HepG2 (cell line): ENCODE measurements around the gene AUP1. TPM values are rescaled to one million over a fixed set of nuclear protein-coding genes. Genes with fewer than 3 reads are reported as not detected.

Source experiments
- ADNP ChIP-seq: sonication (generic); formaldehyde crosslinking; IDR thresholded peaks from 2 replicates; pipeline ENCODE4 v1.4.0; 2020; ENCODE audit warnings: missing genetic modification reagents
- ARNT2 ChIP-seq: sonication (generic); formaldehyde crosslinking; IDR thresholded peaks from 2 replicates; pipeline ENCODE4 v1.8.0; 2022; ENCODE audit warnings: mild to moderate bottlenecking, low read depth, missing genetic modification reagents, moderate library complexity
- CC2D1A ChIP-seq: sonication (generic); formaldehyde crosslinking; IDR thresholded peaks from 2 replicates; pipeline ENCODE4 v1.8.1; 2023; ENCODE audit warnings: mild to moderate bottlenecking, missing genetic modification reagents
- CHD4 ChIP-seq: fragments of 200-600 bp; sonication (generic); IDR thresholded peaks from 2 replicates; pipeline ENCODE4 v1.7.0; 2017; ENCODE audit warnings: mild to moderate bottlenecking, low read length, borderline replicate concordance
- HIVEP1 ChIP-seq: sonication (generic); formaldehyde crosslinking; IDR thresholded peaks from 2 replicates; pipeline ENCODE4 v1.4.0; 2020; ENCODE audit warnings: mild to moderate bottlenecking, missing genetic modification reagents
- NR2F2 ChIP-seq: IDR thresholded peaks from 2 replicates; pipeline ENCODE4 v1.6.1; 2012; ENCODE audit warnings: low read depth, inconsistent platforms, borderline replicate concordance
- POLR2AphosphoS2 ChIP-seq: IDR thresholded peaks from 2 replicates; pipeline ENCODE4 v1.6.1; 2011; ENCODE audit warnings: low read depth, low read length, improper control_type of control experiment
- SNAI1 ChIP-seq: sonication (generic); formaldehyde crosslinking; IDR thresholded peaks from 2 replicates; pipeline ENCODE4 v1.5.0; 2020; ENCODE audit warnings: mild to moderate bottlenecking, missing genetic modification reagents, borderline replicate concordance
- TCF7L2 ChIP-seq: IDR thresholded peaks from 2 replicates; pipeline ENCODE4 v1.6.1; 2011; ENCODE audit warnings: mild to moderate bottlenecking, low read depth, low read length, moderate library complexity
- ZNF562 ChIP-seq: sonication (generic); formaldehyde crosslinking; IDR thresholded peaks from 2 replicates; pipeline ENCODE4 v1.8.0; 2022; ENCODE audit warnings: missing genetic modification reagents, borderline replicate concordance
- ZNF607 ChIP-seq: sonication (generic); formaldehyde crosslinking; IDR thresholded peaks from 2 replicates; pipeline ENCODE4 v1.5.1; 2020; ENCODE audit warnings: missing genetic modification reagents, mild to moderate bottlenecking, borderline replicate concordance
- ZNF746 ChIP-seq: sonication (generic); formaldehyde crosslinking; IDR thresholded peaks from 2 replicates; pipeline ENCODE4 v1.8.0; 2022; ENCODE audit warnings: mild to moderate bottlenecking, missing genetic modification reagents
- polyA plus RNA-seq, 8 experiments: library from polyadenylated mRNA; depleted of rRNA in 3 of 8; stranded (reverse) in 7 of 8; unstranded in 1 of 8; fragments of >200 nt; fragmentation: Illumina TruSeq in 4 of 8; extraction: Trizol in 4 of 8; gene quantifications; 2 replicates each; pipeline versions ENCODE4 v1.2.1 to v1.2.3, GENCODE V29; 2011 to 2016; ENCODE audit warnings: low read depth in 4 of 8, missing spikeins in 1 of 8, mixed read lengths in 1 of 8; ENCODE audit not compliant: insufficient read depth in 1 of 8
- total RNA-seq, 5 experiments: library from RNA; depleted of rRNA; stranded (reverse); fragments of >200 nt; fragmentation: Illumina TruSeq; extraction: Trizol; gene quantifications; 2 replicates each; pipeline ENCODE4 v1.2.3, GENCODE V29; 2016; ENCODE audit warnings: low read depth in 1 of 5
- TF ChIP-seq, protein P1 (sequence below): sonication (generic); formaldehyde crosslinking; IDR thresholded peaks from 2 replicates; pipeline ENCODE4 v1.4.0; 2020; ENCODE audit warnings: mild to moderate bottlenecking, missing genetic modification reagents
- TF ChIP-seq, protein P2 (sequence below): sonication (generic); formaldehyde crosslinking; IDR thresholded peaks from 2 replicates; pipeline ENCODE4 v1.5.0; 2020; ENCODE audit warnings: missing genetic modification reagents
- TF ChIP-seq, protein P3 (sequence below): sonication (generic); formaldehyde crosslinking; IDR thresholded peaks from 2 replicates; pipeline ENCODE4 v1.4.0; 2020; ENCODE audit warnings: missing genetic modification reagents, borderline replicate concordance
- TF ChIP-seq, protein P4 (sequence below): sonication (generic); formaldehyde crosslinking; IDR thresholded peaks from 2 replicates; pipeline ENCODE4 v1.5.0; 2020; ENCODE audit warnings: missing genetic modification reagents

AUP1 gene
- total and polyA plus RNA-seq, 2 of the 13 experiments (the other 11 are each of a cell fraction or from before 2014, with no cell fraction given): 174 to 267 TPM

DNA sequence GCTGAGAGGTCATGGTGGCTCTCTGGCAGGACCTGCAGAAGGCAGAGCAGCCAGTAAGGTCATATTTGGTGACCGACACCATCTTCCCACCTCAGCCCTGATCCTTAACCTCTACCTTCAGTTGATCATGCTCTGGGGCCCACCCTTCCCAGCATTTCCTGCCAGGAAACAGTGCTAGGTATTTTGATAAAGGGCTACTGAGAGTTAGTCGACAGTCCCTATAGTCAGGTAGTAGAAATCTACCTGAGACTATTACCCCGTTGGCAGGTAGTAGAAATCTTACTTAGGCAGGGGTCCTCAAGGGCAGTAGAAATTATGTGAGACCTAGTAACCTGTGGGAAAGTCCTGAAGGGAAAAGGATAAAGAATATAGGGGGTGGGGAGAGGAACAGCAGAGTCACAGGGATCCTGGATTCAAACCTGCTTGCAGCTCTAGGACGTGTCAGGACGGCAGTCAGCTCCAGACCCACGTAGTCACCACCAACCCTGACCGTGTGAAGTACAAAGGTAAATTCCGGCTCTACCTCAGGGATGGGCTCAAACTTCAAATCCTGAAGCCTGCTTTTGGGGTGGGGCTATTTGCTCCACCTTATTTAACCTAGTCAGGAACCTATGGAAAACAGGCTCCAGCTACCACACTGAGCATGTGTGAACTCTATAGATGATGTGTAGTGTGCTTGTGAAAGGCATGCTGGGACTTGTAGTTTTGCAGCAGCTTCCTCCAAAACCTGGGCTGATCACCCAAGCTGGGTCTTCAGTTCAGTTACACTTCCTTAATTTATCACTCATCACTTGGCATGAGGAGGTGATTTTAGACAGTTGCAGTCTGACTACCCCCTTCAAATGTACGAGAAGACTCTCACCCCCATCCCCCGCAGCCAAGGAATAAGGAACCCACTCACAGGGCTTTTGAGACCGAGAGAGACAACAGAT, 3.5 kb downstream of the AUP1 start, which contains the start of gene DQX1 (continued):
- no peak for TF ChIP-seq ADNP (CRISPR knock-in tag)
- TF ChIP-seq CHD4: no peak
- TF ChIP-seq, protein P1, sequence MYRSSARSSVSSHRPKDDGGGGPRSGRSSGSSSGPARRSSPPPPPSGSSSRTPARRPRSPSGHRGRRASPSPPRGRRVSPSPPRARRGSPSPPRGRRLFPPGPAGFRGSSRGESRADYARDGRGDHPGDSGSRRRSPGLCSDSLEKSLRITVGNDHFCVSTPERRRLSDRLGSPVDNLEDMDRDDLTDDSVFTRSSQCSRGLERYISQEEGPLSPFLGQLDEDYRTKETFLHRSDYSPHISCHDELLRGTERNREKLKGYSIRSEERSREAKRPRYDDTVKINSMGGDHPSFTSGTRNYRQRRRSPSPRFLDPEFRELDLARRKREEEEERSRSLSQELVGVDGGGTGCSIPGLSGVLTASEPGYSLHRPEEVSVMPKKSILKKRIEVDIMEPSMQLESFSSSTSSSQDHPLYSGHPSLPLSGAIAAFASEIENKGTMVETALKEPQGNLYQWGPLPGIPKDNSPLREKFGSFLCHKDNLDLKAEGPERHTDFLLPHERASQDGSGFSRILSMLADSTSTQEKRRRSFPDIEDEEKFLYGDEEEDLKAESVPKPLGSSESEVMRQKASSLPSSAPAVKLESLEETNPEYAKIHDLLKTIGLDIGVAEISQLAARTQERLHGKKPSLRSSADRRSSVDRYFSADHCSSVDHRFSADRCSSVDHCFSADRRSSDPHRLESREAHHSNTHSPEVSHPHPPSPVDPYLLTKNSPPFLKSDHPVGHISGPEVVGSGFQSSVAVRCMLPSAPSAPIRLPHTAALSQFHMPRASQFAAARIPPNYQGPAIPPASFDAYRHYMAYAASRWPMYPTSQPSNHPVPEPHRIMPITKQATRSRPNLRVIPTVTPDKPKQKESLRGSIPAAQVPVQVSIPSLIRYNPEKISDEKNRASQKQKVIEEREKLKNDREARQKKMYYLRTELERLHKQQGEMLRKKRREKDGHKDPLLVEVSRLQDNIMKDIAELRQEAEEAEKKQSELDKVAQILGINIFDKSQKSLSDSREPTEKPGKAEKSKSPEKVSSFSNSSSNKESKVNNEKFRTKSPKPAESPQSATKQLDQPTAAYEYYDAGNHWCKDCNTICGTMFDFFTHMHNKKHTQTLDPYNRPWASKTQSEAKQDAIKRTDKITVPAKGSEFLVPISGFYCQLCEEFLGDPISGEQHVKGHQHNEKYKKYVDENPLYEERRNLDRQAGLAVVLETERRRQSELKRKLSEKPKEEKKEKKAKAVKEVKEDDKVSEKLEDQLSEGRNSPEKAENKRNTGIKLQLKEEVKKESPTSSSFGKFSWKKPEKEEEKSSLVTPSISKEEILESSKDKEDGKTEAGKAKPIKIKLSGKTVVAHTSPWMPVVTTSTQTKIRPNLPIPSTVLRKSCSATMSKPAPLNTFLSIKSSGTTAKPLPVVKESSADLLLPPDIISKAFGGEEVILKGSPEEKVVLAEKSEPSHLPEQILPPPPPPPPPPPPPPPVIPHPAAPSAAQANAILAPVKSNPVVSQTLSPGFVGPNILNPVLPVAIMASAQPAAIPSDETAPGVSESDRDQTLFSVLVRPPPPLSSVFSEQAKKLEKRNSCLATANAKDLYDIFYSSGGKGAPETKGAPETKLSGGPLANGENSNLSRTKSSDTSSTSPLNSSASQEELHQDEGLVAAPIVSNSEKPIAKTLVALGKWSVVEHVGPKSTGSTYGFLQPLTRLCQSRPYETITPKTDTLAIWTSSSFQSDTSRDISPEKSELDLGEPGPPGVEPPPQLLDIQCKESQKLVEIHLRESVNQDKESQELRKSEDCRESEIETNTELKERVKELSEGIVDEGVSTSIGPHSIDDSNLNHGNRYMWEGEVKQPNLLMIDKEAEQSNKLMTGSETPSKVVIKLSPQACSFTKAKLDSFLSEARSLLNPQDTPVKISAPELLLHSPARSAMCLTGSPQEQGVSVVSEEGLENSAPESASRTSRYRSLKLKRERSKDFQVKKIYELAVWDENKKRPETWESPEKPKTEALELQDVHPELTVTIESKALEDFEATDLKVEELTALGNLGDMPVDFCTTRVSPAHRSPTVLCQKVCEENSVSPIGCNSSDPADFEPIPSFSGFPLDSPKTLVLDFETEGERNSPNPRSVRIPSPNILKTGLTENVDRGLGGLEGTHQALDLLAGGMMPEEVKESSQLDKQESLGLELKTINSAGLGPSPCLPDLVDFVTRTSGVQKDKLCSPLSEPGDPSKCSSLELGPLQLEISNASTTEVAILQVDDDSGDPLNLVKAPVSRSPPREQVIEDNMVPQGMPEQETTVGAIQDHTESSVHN (CRISPR knock-in tag): no peak
- 0 out of 2 replicates have a peak, but pooled peaks have one; percentile 33 for TF ChIP-seq ZNF607 (CRISPR knock-in tag)
- TF ChIP-seq HIVEP1 (CRISPR knock-in tag): no peak
- TF ChIP-seq, protein P2, sequence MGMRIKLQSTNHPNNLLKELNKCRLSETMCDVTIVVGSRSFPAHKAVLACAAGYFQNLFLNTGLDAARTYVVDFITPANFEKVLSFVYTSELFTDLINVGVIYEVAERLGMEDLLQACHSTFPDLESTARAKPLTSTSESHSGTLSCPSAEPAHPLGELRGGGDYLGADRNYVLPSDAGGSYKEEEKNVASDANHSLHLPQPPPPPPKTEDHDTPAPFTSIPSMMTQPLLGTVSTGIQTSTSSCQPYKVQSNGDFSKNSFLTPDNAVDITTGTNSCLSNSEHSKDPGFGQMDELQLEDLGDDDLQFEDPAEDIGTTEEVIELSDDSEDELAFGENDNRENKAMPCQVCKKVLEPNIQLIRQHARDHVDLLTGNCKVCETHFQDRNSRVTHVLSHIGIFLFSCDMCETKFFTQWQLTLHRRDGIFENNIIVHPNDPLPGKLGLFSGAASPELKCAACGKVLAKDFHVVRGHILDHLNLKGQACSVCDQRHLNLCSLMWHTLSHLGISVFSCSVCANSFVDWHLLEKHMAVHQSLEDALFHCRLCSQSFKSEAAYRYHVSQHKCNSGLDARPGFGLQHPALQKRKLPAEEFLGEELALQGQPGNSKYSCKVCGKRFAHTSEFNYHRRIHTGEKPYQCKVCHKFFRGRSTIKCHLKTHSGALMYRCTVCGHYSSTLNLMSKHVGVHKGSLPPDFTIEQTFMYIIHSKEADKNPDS (CRISPR knock-in tag): no peak
- peak; percentile 46 for TF ChIP-seq ARNT2
- TF ChIP-seq TCF7L2: no peak
- peak; percentile 88 for TF ChIP-seq POLR2AphosphoS2
- TF ChIP-seq, protein P3, sequence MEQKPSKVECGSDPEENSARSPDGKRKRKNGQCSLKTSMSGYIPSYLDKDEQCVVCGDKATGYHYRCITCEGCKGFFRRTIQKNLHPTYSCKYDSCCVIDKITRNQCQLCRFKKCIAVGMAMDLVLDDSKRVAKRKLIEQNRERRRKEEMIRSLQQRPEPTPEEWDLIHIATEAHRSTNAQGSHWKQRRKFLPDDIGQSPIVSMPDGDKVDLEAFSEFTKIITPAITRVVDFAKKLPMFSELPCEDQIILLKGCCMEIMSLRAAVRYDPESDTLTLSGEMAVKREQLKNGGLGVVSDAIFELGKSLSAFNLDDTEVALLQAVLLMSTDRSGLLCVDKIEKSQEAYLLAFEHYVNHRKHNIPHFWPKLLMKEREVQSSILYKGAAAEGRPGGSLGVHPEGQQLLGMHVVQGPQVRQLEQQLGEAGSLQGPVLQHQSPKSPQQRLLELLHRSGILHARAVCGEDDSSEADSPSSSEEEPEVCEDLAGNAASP (CRISPR knock-in tag): peak; percentile 91
- no peak for TF ChIP-seq ZNF562 (CRISPR knock-in tag)
- TF ChIP-seq SNAI1 (CRISPR knock-in tag): no peak
- TF ChIP-seq ZNF746 (CRISPR knock-in tag): no peak
- 0 out of 2 replicates have a peak, but pooled peaks have one; percentile 19 for TF ChIP-seq NR2F2
- TF ChIP-seq, protein P4, sequence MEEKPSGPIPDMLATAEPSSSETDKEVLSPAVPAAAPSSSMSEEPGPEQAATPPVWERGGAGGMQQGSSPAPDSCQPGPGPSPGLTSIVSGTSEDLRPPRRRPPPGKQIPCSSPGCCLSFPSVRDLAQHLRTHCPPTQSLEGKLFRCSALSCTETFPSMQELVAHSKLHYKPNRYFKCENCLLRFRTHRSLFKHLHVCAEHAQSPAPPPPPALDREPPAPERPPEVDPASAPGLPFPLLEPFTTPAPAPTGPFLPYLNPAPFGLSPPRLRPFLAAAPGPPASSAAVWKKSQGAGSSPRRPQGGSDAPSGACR (CRISPR knock-in tag): peak; percentile 80
- no peak for TF ChIP-seq CC2D1A (CRISPR knock-in tag)
